ENCODE results near the gene PSD2.

The PSD2 gene

GRCh38 chr5:139893873-139894272 lies 98.3 kb downstream of the PSD2 start:
- H3K27ac ChIP-seq = no peak overlapping the region
- TF ChIP-seq CTCF (conservative IDR thresholded peaks at IDR 0.05) (no peak), ZFX (IDR thresholded peaks at IDR 0.05) (no peak)

Data from C4-2B (cell line).